ENCODE measurements around the gene INAFM2.

- no peak for TF ChIP-seq CTCF (IDR thresholded peaks at IDR 0.05)
- no peak for TF ChIP-seq POLR2A (IDR thresholded peaks at IDR 0.05)
- no peak for TF ChIP-seq EP300 (IDR thresholded peaks at IDR 0.05)
Measured at GRCh38 chr15:40300771-40301170, 22.7 kb upstream of the INAFM2 start.

Data from tibial nerve (tissue), 4 donors.